ENCODE data around the gene GNG7. TPM values are rescaled to one million over a fixed set of nuclear protein-coding genes. Genes with fewer than 3 reads are reported as not detected.
"Not testable (repeated sequence)": the region's sequence is repeated elsewhere in the genome, so short reads cannot be mapped to it uniquely, and the experiment has no call there.

GNG7 gene
- polyA plus RNA-seq, 6 donors from 2014 or later = 49.1 to 72.0 (median 60.9) TPM

DNA sequence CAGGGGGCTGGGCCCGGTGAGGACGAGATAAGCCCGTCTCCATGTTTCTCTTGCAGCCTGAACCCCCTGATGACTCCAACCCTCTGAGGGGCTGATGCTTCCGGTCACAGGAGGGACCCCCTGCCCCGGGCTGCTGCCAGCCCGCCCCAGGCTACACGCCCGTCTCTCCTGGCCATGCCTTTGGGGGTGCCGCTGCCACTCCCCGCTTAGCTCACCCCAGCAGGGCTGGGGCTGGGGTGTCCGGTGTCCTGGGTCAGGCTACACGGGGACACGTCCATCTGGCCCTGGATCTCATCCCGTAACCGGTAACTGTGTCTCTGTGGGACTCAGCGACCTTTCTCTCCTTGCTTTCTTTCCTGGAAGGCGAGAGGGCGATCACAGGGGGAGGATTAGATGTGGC lies 185.8 kb downstream of the GNG7 start:
- DNase-seq (no peak), ATAC-seq (ENCODE audit: low read depth in 2 of 2) (no peak)
- Mint-ChIP-seq H3K27ac (peak overlapping the region in 1 of 6 donors; percentile 36), H3K4me3 (no peak overlapping the region), H3K9me3 (no peaks in the 10 kb centered on the region), H3K36me3 (peaks cover 7 to 9% of the 10 kb centered on the region in 2 donors), H3K27me3 (no peaks in the 10 kb centered on the region), H3K4me1 (peaks cover 0 to 2% (median 0%) of the 10 kb centered on the region in 3 donors)

DNA sequence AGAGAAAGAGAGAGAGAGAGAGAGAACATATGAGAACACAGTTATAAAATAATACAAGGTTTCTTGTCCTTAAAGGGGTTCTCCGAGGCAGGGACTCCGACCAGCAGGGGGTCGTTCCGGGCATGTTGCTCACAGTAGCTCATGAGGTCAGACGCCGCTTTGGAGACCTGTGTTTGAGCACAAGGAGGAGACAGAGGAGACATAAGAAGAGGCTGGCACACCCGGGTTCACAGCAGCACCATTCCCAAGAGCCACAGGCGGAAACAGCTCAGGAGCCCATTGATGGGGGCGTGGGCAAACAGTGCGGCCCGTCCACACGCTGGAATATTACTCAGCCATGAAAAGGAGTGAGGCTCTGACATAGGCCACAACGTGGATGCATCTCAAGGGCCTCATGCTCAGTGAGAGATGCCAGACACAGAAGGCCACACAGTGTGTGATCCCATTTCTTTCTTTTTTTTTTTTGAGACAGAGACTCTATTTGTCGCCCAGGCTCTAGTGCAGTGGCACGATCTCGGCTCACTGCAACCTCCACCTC lies 187.4 kb downstream of the GNG7 start:
- Mint-ChIP-seq H3K27me3 (no peaks in the 10 kb centered on the region), H3K9me3 (no peaks in the 10 kb centered on the region), H3K4me1 (peaks cover 5 to 7% (median 5%) of the 10 kb centered on the region in 3 donors), H3K27ac (peak overlapping the region in 3 of 6 donors; percentile 16 to 90 (median 70)), H3K4me3 (no peak overlapping the region), H3K36me3 (peaks cover 7 to 9% of the 10 kb centered on the region in 2 donors)
- DNase-seq (no peak), ATAC-seq (ENCODE audit: low read depth in 2 of 2) (no peak)

DNA sequence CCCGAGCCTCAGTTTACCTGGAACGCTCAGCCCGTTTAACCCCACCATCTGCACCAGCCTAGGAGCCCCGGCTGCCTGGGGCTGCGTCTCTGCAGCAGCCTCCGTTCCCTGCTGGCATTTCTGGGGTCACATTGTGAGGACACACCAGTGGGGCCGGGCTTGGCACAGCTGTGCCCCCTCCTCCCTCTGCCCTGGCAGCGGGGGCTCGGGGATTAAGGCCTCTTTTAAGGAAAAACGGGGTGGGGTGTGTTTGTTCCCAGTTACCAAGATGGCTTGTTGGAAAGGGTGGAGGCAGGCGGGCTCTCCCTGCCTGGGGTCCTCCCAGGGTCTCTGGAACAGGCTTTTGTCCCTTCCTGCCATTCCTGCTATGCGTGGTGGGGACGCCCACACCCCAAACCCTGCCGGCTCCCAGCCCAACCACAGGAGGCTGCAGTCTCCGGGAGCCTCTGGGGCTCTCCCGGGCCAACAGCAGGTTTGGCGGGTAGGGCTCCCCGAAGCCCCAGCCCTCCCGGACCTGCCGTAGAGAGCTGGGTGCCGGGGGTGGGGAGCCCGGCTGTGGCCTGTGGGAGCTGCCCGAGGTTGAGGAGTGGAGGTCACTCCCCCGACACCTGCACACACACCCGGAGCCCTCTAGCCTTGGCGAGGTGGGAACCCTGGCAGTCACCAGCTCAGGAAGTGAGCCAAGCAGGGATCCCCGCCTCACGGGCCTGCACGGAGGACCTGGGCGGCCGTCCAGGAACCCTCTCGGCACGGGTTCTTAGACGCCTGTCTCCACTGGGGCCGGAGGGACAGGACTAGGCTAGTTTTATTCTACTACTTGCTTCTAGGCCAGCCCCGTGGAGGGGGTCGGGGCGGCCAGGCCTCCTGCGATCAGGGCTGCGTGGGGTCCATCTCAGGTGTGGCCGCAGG lies 189.7 kb downstream of the GNG7 start:
- Mint-ChIP-seq H3K9me3 (peaks cover 0 to 3% (median 0%) of the 10 kb centered on the region in 7 donors), H3K4me1 (peaks cover 10 to 17% (median 12%) of the 10 kb centered on the region in 3 donors), H3K36me3 (peaks cover 7 to 9% of the 10 kb centered on the region in 2 donors), H3K27me3 (no peaks in the 10 kb centered on the region), H3K27ac (peak overlapping the region in 2 of 6 donors; percentile 28 to 78), H3K4me3 (no peak overlapping the region)
- ATAC-seq (ENCODE audit: low read depth in 2 of 2) = no peak
- DNase-seq = no peak

DNA sequence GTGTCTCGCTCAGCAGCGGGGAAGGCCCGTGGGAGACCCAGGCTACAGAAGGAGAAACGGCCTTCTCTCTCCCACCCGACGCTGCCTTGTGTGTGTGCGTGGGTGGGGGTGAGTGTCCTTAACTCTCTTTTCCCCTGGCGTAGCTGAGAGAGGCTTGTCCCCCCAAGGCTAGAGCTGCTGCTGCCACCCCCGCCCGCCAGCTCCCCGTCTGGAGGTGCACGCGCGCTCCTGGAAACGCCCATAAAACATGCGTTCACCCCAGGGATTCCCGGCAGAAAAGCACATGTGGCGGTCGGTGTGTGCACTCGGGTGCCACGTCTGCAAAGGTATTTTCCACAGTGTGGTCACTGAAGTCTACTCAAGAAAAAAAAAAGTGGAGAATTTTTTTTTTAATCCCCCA lies 190.5 kb downstream of the GNG7 start:
- Mint-ChIP-seq H3K9me3 (peaks cover 0 to 3% (median 0%) of the 10 kb centered on the region in 7 donors), H3K4me1 (peaks cover 14 to 25% (median 18%) of the 10 kb centered on the region in 3 donors), H3K27me3 (no peaks in the 10 kb centered on the region), H3K4me3 (no peak overlapping the region), H3K36me3 (peaks cover 7 to 9% of the 10 kb centered on the region in 2 donors), H3K27ac (peak overlapping the region in 2 of 6 donors; percentile 28 to 76)
- DNase-seq = no peak
- ATAC-seq (ENCODE audit: low read depth in 2 of 2) = peak in 1 of 2 donors; percentile 12

DNA sequence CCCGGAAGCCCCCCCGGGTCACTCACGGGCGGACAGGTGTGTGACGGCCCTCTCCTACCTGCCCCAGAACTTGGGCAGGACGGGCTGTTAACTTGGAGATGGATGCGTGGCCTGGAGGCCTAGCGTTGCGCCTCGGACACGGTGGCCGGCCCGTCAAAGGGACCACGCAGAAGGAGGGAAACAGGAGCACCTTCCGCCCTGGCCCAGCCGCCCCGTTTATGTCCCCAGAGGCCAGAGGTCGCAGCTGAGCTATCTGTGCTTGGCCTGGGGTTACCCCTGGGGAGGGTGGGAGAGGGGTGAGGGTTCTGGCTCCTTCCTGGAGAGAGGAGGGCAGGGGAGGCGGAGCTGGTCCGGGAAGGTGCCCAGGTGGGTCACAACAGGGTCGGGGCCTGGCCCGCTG lies 190.9 kb downstream of the GNG7 start:
- Mint-ChIP-seq H3K27ac (peak overlapping the region in 1 of 6 donors; percentile 53), H3K4me3 (no peak overlapping the region), H3K36me3 (peaks cover 7 to 9% of the 10 kb centered on the region in 2 donors), H3K4me1 (peaks cover 14 to 27% (median 19%) of the 10 kb centered on the region in 3 donors), H3K27me3 (no peaks in the 10 kb centered on the region), H3K9me3 (peaks cover 0 to 3% (median 0%) of the 10 kb centered on the region in 7 donors)
- ATAC-seq (ENCODE audit: low read depth in 2 of 2) = no peak
- DNase-seq = no peak

DNA sequence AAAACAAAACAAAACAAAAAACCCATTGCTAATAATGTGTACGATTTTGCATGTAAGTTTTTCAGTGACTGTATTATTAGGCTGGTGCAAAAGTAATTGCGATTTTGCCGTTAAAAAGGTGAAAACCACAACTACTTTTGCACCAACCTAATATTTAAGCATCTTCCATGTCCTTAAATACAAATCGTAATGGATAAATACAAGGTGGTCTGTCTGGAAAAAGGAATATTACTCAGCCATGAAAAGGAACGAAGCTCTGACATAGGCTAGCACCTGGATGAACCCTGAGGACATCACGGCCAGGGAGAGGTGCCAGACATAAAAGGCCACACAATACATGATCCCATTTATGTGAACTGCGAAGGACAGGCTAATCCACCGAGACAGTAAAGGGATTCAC lies 193.4 kb downstream of the GNG7 start:
- no peak for ATAC-seq (ENCODE audit: low read depth in 2 of 2)
- Mint-ChIP-seq H3K4me1 (peaks cover 14 to 24% (median 19%) of the 10 kb centered on the region in 3 donors), H3K27ac (peak overlapping the region in 3 of 6 donors; percentile 24 to 62 (median 49)), H3K27me3 (no peaks in the 10 kb centered on the region), H3K9me3 (peaks cover 0 to 3% (median 0%) of the 10 kb centered on the region in 7 donors), H3K4me3 (no peak overlapping the region), H3K36me3 (no peaks in the 10 kb centered on the region)
- no peak for DNase-seq

DNA sequence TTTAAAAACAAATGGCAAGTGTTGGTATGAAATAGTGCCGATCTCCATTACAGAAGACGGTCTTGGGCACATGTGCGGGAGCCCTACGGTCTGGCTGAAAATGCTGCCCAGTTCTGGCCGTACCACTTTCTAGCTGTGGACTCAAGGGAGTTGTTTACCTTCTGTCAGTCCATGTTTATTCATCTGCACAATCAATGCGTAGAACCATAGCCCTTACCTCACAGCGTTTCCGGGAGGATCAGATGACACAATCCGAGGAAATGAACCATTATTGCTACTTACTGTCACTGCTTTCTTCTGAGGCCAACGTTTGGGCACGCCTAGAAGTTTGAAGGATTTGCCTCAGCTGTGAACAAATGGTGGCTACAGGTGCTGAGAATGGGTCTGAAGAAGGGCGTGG lies 195.4 kb downstream of the GNG7 start:
- DNase-seq = peak; percentile 69
- peaks cover 0 to 3% (median 0%) of the 10 kb centered on the region in 7 donors for H3K9me3 Mint-ChIP-seq
- peak; percentile 85 to 88 for ATAC-seq (ENCODE audit: low read depth in 2 of 2)
- H3K4me1 Mint-ChIP-seq = peaks cover 14 to 24% (median 19%) of the 10 kb centered on the region in 3 donors
- peak overlapping the region; percentile 38 to 95 (median 91) for H3K27ac Mint-ChIP-seq
- no peaks in the 10 kb centered on the region for H3K36me3 Mint-ChIP-seq
- H3K4me3 Mint-ChIP-seq = peak overlapping the region in 4 of 8 donors; percentile 12 to 66 (median 28)
- no peaks in the 10 kb centered on the region for H3K27me3 Mint-ChIP-seq

DNA sequence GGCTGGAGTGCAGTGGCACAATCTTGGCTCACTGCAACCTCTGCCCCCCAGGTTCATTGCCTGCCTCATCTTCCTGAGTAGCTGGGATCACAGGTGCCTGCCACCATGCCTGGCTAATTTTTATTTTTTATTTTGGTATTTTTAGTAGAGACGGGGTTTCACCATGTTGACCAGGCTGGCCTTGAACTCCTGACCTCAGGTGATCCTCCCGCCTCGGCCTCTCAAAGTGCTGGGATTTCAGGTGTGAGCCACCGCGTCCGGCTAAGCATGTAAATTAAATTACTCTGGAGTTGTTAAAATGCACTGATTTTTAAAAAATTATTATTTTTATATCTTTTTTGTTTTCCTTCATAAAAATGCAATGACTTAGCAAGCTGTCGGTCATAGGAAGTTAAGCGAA lies 195.8 kb downstream of the GNG7 start:
- not testable (repeated sequence) for DNase-seq; H3K9me3 Mint-ChIP-seq; H3K27me3 Mint-ChIP-seq; H3K36me3 Mint-ChIP-seq; ATAC-seq (ENCODE audit: low read depth in 2 of 2)
- Mint-ChIP-seq H3K27ac (peak overlapping the region in 3 of 6 donors; percentile 57 to 95 (median 91)), H3K4me1 (peaks cover 14 to 24% (median 19%) of the 10 kb centered on the region in 3 donors), H3K4me3 (peak overlapping the region in 2 of 8 donors; percentile 24 to 31)

DNA sequence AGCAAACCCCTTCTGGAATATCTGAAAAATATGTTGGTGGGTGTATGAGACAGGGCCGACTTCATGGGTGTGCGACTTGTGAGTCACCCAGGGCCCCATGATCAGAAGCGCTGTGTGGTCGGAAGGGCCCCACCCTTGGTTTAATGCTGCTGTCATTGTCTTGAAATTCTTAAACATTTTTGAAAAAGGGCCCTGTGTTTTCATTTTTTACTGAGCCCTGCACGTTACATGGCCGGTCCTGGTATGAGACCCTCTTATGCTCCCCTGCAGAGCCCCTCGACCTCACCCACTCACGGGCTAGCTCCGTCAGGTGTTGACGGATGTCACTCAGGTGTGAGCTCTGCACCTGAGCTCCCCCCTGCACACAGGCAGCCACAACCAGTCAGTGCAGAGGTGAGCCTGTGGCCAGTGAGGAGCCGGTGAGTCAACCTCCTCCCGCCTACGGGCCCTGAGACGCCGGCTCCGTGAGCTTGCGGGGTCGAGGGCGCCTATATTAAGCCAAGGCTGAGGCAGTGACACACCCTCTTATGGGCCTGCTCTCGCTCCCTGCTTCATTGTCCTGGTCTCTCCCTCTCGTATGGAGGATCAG lies 198.9 kb downstream of the GNG7 start:
- H3K4me3 Mint-ChIP-seq = no peak overlapping the region
- DNase-seq (no peak), ATAC-seq (ENCODE audit: low read depth in 2 of 2) (no peak)

DNA sequence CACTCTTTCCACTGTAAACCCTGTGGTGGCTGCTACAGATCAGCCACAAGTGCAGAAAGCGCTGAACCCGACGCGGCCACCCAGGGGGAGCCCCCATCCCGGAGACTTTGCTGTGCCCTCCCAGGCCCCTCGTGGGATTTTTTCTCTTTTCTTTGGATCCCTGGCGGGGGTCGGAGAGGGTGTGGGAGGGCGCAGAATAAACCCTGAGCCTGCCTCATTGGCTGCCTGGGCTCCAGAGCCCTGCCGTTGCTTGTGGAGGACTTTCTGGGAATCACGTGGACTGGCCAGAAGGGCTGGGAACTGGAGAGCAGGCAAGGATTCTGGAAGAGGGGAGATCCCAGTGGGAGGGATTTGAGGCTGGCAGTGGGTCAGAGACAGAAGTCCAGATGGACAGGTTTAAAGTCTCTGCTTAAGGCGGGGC lies 201.6 kb downstream of the GNG7 start:
- H3K27me3 Mint-ChIP-seq = no peaks in the 10 kb centered on the region
- peaks cover 0 to 1% (median 0%) of the 10 kb centered on the region in 3 donors for H3K4me1 Mint-ChIP-seq
- H3K9me3 Mint-ChIP-seq = no peaks in the 10 kb centered on the region
- H3K36me3 Mint-ChIP-seq = no peaks in the 10 kb centered on the region
- DNase-seq (no peak), ATAC-seq (ENCODE audit: low read depth in 2 of 2) (no peak)
- H3K4me3 Mint-ChIP-seq = no peak overlapping the region
- no peak overlapping the region for H3K27ac Mint-ChIP-seq

More for the DNA sequence above, 198.9 kb downstream of the GNG7 start:
- Mint-ChIP-seq H3K27me3 (no peaks in the 10 kb centered on the region), H3K36me3 (no peaks in the 10 kb centered on the region), H3K9me3 (no peaks in the 10 kb centered on the region), H3K27ac (peak overlapping the region in 4 of 6 donors; percentile 15 to 72 (median 34)), H3K4me1 (peaks cover 7 to 16% (median 13%) of the 10 kb centered on the region in 3 donors)

DNA sequence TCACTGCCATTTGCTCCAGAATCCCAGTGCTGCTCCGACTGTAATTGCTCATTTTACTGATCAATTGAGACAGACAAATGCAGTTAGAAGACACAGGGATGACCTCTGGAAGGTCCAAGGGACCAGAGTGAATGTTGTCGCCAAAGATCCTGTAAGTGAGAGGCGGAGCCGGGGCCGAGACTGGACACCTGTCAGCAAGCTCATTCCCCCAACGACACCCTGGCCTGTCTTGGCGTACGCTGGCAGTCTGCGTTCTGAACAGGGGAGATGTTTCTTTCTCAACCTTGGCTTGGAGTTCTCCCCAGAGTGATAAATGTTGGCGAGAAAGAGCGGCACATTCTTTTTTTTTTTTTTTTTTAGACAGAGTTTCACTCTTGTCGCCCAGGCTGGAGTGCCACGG lies 202.3 kb downstream of the GNG7 start:
- Mint-ChIP-seq H3K27ac (peak overlapping the region in 1 of 6 donors; percentile 82), H3K36me3 (no peaks in the 10 kb centered on the region), H3K27me3 (no peaks in the 10 kb centered on the region), H3K9me3 (no peaks in the 10 kb centered on the region), H3K4me1 (peaks cover 0 to 3% (median 0%) of the 10 kb centered on the region in 3 donors), H3K4me3 (no peak overlapping the region)
- DNase-seq = no peak
- no peak for ATAC-seq (ENCODE audit: low read depth in 2 of 2)

DNA sequence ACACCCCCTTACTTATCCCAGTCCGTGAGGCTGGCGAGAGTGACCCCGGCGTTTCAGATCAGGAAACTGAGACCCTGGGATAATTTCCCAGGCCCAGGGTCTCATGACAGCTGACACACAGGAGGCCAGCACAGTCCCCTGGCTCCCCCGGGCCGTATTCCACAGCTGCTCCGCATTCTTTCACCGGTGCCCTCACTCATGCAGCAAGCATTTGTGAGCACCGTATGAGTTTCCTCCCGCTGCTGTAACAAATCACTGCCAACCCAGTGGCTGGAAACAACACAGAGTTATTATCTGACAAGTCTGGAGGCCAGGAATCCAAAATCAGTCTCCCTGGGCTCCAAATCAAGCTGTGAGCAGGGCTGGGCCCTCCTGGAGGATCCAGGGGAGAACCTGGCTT lies 205.3 kb downstream of the GNG7 start:
- Mint-ChIP-seq H3K27ac (no peak overlapping the region), H3K4me3 (peak overlapping the region in 2 of 8 donors; percentile 47 to 79), H3K9me3 (no peaks in the 10 kb centered on the region), H3K36me3 (no peaks in the 10 kb centered on the region), H3K4me1 (peaks cover 7 to 17% (median 16%) of the 10 kb centered on the region in 3 donors), H3K27me3 (peaks cover 5 to 21% (median 10%) of the 10 kb centered on the region in 3 donors)
- ATAC-seq (ENCODE audit: low read depth in 2 of 2) = no peak
- DNase-seq = no peak

DNA sequence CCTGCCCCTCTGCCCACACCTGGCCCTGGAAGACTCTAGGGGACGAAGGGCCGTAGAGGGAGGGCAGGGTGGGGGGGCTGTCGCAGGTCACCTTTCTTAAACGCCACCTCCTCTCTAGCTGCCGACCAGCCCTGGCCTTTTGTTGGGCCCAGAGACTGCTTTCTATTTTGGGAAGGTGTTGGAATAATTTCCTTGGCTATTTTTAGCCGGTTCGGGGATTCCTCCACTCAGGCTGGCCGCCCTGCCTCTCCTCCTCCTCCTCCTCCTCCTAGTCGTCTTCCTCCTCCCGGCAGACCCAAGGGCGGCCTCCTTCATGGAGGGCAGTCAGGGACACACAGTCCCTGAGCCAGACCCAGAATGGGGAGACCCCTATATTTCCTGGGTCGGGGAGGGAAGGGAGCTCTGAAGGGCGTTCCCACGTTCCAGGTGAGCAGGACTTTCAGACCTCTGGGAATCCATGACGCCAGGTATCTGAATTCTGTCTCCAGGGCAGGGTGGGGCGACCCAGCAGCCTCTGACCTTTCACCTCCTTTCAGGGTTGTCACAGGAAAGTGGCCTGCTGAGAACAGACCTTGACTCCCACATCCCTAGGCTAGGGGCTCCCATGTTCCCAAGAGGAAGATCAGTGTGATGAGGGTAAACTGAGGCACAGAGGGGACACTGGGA lies 206.7 kb downstream of the GNG7 start:
- Mint-ChIP-seq H3K27me3 (peaks cover 12 to 35% (median 17%) of the 10 kb centered on the region in 3 donors), H3K36me3 (no peaks in the 10 kb centered on the region), H3K27ac (peak overlapping the region in 2 of 6 donors; percentile 23 to 70), H3K4me3 (peak overlapping the region in 6 of 8 donors; percentile 51 to 80 (median 72)), H3K4me1 (peaks cover 18 to 30% (median 26%) of the 10 kb centered on the region in 3 donors), H3K9me3 (no peaks in the 10 kb centered on the region)
- no peak for DNase-seq
- no peak for ATAC-seq (ENCODE audit: low read depth in 2 of 2)
